OCI-LY3 (cell line): ENCODE results near the gene PIGA.
A peak's percentile ranks its signal among the peaks of the same experiment; 100 is the strongest.

Experiments
- H2AFZ ChIP-seq: fragments of 200-600, 300-600 bp; shearing (Covaris generic); 2 replicates; pipeline ENCODE4 v1.6.0; 2014; ENCODE audit warnings: antibody characterized with exemption, low read depth, low read length
- H3K27ac ChIP-seq: fragments of 200-600, 300-600 bp; sonication (generic); 2 replicates; pipeline ENCODE4 v1.5.1; 2014; ENCODE audit warnings: mild to moderate bottlenecking, low read length, moderate library complexity, mixed read lengths
- H3K27me3 ChIP-seq: fragments of 200-600, 300-600 bp; sonication (generic); 2 replicates; pipeline ENCODE4 v1.6.1; 2014; ENCODE audit warnings: low read depth, low read length, mixed read lengths
- H3K36me3 ChIP-seq: fragments of 200-600, 300-600 bp; sonication (generic); replicated peaks from 2 replicates; pipeline ENCODE3; 2014; ENCODE audit warnings: low read depth, low read length, mixed read lengths
- H3K4me1 ChIP-seq: fragments of 300-600, 200-600 bp; sonication (generic); 2 replicates; pipeline ENCODE4 v1.6.1; 2014; ENCODE audit warnings: low read length, mixed read lengths
- H3K4me2 ChIP-seq: fragments of 200-600, 300-600 bp; sonication (generic); 2 replicates; pipeline ENCODE4 v1.6.1; 2014; ENCODE audit warnings: low read length, mixed read lengths
- H3K4me3 ChIP-seq: fragments of 300-600, 200-600 bp; sonication (generic); 2 replicates; pipeline ENCODE4 v1.5.1; 2014; ENCODE audit warnings: antibody characterized with exemption, mild to moderate bottlenecking, low read length, moderate library complexity
- H3K79me2 ChIP-seq: fragments of 300-600, 200-600 bp; shearing (Covaris generic); 2 replicates; pipeline ENCODE4 v1.6.1; 2014; ENCODE audit warnings: mild to moderate bottlenecking, low read length, mixed read lengths
- H3K9ac ChIP-seq: fragments of 300-600, 200-600 bp; shearing (Covaris generic); 2 replicates; pipeline ENCODE4 v1.6.0; 2014; ENCODE audit warnings: mild to moderate bottlenecking, low read length, moderate library complexity
- H3K9me3 ChIP-seq: fragments of 200-600, 300-600 bp; shearing (Covaris generic); 2 replicates; pipeline ENCODE4 v1.6.1; 2014; ENCODE audit warnings: low read length, mixed read lengths; ENCODE audit not compliant: insufficient read depth
- H4K20me1 ChIP-seq: fragments of 200-600, 300-600 bp; sonication (generic); 2 replicates; pipeline ENCODE4 v1.6.1; 2016; ENCODE audit warnings: low read length, mixed read lengths; ENCODE audit not compliant: insufficient read depth
- EZH2phosphoT487 ChIP-seq: fragments of 200-600 bp; shearing (Covaris generic); IDR thresholded peaks from 2 replicates; pipeline ENCODE4 v1.6.1; 2018; ENCODE audit warnings: antibody characterized with exemption, mixed run types, low read depth
- TF ChIP-seq, protein P1 (sequence below): fragments of 200-600, 300-600 bp; sonication (generic); IDR thresholded peaks from 2 replicates; pipeline ENCODE4 v1.5.1; 2014; ENCODE audit warnings: antibody characterized with exemption, low read length, low read depth

The PIGA gene, protein sequence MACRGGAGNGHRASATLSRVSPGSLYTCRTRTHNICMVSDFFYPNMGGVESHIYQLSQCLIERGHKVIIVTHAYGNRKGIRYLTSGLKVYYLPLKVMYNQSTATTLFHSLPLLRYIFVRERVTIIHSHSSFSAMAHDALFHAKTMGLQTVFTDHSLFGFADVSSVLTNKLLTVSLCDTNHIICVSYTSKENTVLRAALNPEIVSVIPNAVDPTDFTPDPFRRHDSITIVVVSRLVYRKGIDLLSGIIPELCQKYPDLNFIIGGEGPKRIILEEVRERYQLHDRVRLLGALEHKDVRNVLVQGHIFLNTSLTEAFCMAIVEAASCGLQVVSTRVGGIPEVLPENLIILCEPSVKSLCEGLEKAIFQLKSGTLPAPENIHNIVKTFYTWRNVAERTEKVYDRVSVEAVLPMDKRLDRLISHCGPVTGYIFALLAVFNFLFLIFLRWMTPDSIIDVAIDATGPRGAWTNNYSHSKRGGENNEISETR

DNA sequence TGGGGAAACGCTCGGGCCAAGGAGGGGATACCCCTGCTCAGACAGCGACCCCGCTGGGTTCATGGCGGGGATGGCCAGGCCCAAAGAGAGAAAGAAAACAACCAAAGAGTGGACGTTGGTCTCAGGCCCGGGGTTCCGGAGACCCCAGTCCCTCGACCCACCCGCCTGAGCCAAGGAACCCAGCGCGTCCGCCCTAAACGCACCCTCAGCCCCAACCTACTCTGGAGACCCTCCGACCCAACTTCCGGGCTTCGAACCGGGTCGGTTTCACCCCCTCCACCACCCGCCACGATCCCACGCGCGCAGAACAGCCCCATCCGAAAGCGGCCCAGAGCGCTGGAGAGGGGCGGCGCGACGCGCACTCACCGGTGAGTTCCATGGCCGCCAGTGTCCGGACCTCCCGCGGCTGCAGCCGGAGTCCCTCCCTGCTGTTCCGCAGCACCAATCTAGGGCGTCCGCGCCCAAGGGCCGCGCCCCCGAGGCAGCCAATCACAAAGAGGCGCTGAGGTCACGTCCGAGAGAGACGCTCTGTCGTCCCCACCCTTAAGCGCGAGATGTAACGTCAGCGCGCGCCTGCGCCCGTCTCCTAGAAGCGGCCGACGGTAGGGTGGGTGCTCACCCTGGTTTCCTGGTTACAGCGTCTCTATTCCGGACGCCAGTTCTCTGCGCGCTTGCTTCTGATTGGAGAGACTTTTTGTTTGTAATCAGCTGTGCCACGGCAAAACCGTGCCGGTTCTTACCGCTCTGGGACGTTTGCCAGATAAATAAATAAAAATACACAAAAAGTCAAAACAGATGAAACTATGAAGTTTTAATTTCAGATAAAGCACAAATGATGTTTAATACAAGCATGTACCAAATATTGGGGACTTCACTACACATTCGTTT, at the start of gene PIGA:
Gene PIGA (minus strand): TSS at position 389 of the 888 bp plus-strand sequence. CDS start 3,593 bp downstream, outside the sequence.
- Histone ChIP-seq H3K79me2 (peaks cover 28% of the 10 kb centered on the region), H3K9me3 (no peaks in the 10 kb centered on the region), H3K9ac (peak within 1 kb of the TSS; percentile 91), H3K27ac (peak within 1 kb of the TSS; percentile 39), H3K4me2 (peak within 1 kb of the TSS; percentile 97), H2AFZ (peak within 1 kb of the TSS; percentile 98), H3K36me3 (peaks cover 17% of the 10 kb centered on the region), H3K4me1 (peaks cover 15% of the 10 kb centered on the region), H4K20me1 (no peaks in the 10 kb centered on the region), H3K4me3 (peak within 1 kb of the TSS; percentile 99), H3K27me3 (no peaks in the 10 kb centered on the region)
- TF ChIP-seq, protein P1, sequence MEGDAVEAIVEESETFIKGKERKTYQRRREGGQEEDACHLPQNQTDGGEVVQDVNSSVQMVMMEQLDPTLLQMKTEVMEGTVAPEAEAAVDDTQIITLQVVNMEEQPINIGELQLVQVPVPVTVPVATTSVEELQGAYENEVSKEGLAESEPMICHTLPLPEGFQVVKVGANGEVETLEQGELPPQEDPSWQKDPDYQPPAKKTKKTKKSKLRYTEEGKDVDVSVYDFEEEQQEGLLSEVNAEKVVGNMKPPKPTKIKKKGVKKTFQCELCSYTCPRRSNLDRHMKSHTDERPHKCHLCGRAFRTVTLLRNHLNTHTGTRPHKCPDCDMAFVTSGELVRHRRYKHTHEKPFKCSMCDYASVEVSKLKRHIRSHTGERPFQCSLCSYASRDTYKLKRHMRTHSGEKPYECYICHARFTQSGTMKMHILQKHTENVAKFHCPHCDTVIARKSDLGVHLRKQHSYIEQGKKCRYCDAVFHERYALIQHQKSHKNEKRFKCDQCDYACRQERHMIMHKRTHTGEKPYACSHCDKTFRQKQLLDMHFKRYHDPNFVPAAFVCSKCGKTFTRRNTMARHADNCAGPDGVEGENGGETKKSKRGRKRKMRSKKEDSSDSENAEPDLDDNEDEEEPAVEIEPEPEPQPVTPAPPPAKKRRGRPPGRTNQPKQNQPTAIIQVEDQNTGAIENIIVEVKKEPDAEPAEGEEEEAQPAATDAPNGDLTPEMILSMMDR = no peak
- TF ChIP-seq EZH2phosphoT487 = no peak

DNA sequence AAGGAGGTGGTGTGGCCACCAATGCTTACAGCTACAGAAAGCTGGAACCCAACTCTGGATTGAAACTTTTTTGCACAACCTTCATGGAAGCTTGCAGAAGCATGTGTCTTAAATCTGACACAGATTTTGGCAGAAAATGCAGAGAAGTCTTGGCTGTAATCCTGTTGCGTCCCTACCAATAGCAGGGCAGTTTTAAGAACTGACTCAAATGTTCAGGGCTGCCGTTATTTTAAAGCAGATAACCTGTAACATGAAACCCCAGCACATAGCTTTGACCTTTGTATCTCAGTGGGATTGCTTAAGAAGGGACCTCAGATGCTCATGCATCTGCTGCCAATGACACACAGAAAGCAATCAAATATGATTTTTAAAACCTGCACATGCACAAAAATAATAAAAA, 49.0 kb upstream of the PIGA start, which contains the start of gene VEGFD:
Gene VEGFD (minus strand): TSS at position 110 of the 400 bp plus-strand sequence. CDS start 467 bp downstream, outside the sequence.
- Histone ChIP-seq H3K4me1 (peaks cover 9% of the 10 kb centered on the region), H3K4me2 (no peak within 1 kb of the TSS), H3K4me3 (no peak within 1 kb of the TSS), H3K9ac (no peak within 1 kb of the TSS), H3K27ac (no peak within 1 kb of the TSS), H4K20me1 (no peaks in the 10 kb centered on the region), H2AFZ (no peak within 1 kb of the TSS), H3K9me3 (no peaks in the 10 kb centered on the region), H3K27me3 (no peaks in the 10 kb centered on the region), H3K36me3 (no peaks in the 10 kb centered on the region), H3K79me2 (no peaks in the 10 kb centered on the region)
- no peak for TF ChIP-seq EZH2phosphoT487
- TF ChIP-seq, protein P1 = no peak

DNA sequence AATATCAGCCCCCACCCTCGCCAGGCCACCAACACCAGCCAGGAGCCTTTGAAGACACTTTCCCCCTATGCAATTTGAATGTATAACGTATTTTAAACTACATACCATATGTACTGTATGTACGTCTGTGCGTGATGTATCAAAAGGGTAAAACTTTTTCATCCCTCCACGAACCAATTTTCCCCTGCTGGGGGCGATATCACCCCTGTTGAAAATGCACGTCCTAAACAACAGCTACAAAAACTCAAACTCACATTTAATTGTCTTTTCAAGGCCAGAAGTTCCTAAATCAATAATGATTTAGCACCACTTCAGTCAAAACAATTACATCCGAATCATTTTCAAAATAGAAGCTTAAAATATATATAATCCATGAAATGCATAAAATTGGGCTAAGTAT, 47.5 kb upstream of the PIGA start:
- Histone ChIP-seq H3K4me1 (peaks cover 9% of the 10 kb centered on the region), H3K27ac (no peak overlapping the region), H3K9me3 (no peaks in the 10 kb centered on the region), H3K9ac (peak overlapping the region; percentile 1; the same call in 1 of the 2 replicates), H3K36me3 (no peaks in the 10 kb centered on the region), H3K79me2 (no peaks in the 10 kb centered on the region), H2AFZ (0 out of 2 replicates have a peak overlapping the region, but pooled peaks have one; percentile 66), H3K27me3 (no peaks in the 10 kb centered on the region), H3K4me3 (no peak overlapping the region; the same call in 1 of the 2 replicates), H3K4me2 (peak overlapping the region; percentile 47), H4K20me1 (no peaks in the 10 kb centered on the region)
- TF ChIP-seq, protein P1 = peak; percentile 71
- TF ChIP-seq EZH2phosphoT487 = no peak
